GM18870 (cell line): ENCODE measurements around the gene COX4I2.
"Not testable (repeated sequence)": the region's sequence is repeated elsewhere in the genome, so short reads cannot be mapped to it uniquely, and the experiment has no call there.

ENCODE experiments used
- ATAC-seq: cut with Tn5 transposase; IDR thresholded peaks from one replicate; pipeline ENCODE4 v1.9.1; 2021; ENCODE audit warnings: moderate library complexity; ENCODE audit not compliant: unreplicated experiment

Gene COX4I2

DNA sequence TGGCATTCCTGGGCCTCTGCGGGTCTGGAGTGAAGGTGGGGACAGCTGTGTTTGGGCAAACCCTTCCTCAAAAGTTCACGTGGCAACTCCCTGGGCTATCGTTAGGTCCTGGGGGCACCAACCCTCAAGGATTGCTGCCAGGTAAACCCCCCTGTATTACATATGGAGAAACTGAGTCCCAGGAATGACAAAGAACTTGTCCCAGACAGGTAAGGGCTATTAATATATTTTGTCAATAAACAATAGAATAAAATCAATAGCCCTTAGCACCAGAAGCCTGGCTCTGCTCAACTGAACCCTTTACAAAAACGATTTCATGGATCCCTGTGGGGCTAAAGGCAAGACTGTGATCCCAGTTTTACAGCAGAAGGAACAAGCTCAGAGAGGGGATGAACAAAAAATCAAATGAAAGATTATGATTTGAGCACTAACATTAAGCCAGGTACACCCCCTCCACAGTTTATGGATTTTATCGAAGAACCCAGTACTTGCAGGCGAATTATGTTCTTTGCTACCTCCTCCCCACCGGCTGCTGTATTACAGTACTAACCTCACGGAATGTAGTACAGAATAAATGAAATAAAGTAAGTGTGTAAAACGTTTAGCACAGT lies 30.0 kb upstream of the COX4I2 start:
- ATAC-seq, result no peak

GRCh38 chr20:31608251-31608945 lies 29.3 kb upstream of the COX4I2 start:
- ATAC-seq, result no peak

DNA sequence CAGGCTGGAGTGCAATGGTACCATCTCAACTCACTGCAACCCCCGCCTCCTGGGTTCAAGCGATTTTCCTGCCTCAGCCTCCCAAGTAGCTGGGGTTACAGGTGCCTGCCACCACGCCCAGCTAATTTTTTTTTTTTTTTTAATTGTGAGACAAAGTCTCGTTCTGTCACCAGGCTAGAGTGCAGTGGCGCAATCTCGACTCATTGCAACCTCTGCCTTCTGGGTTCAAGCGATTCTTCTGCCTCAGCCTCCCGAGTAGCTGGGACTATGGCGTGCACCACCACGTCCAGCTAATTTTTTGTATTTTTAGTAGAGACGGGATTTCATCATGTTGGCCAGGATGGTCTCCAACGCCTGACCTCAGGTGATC lies 25.5 kb upstream of the COX4I2 start:
- ATAC-seq, result not testable (repeated sequence)

DNA sequence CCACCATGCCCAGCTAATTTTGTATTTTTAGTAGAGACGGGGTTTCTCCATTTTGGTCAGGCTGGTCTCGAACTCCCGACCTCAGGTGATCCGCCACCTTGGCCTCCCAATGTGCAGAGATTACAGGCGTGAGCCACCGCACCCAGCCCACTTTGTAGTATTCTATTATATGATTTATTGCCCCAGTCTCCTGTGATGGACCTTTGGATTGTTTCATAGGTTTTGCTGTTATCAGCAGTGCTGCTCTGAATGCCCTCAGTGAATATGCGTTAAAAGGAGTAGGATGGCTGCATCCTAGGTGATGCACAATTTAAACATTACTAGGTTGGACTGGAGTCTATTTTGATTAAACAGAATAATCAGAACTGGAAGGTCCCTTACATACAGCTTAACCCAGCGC lies 22.3 kb upstream of the COX4I2 start:
- no peak for ATAC-seq

GRCh38 chr20:31617432-31618104 lies 20.1 kb upstream of the COX4I2 start:
- no peak for ATAC-seq

- ATAC-seq, result no peak
These were observed 17.5 kb upstream of the COX4I2 start for GRCh38 chr20:31620246-31620645.

DNA sequence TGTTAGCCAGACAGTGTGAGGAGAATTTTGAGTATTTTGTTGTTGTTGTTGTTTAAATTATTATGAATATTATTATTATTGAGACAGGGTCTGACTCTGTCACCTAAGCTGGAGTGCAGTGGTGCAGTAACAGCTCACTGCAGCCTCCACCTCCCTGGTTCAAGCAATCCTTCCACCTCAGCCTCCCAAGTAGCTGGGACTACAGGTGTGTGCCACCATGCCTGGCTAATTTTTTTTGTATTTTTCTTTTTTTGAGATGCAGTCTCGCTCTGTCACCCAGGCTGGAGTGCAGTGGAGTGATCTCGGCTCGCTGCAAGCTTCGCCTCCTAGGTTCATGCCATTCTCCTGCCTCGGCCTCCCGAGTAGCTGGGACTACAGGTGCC lies 14.6 kb upstream of the COX4I2 start:
- not testable (repeated sequence) for ATAC-seq

DNA sequence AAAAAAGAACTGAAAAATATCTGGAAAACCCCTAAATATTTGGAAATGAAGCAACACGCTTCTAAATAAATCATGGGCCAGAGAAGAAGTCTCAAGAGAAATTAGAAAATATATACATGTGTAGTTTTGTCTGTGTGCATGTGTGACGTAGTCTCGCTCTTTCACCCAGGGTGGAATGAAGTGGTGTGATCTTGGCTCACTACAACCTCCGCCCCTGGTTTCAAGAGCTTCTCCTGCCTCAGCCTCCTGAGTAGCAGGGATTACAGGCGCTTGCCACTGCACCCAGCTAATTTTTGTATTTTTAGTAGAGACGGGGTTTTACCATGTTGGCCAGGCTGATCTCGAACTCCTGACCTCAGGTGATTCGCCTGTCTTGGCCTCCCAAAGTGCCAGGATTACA lies 11.2 kb upstream of the COX4I2 start:
- not testable (repeated sequence) for ATAC-seq

DNA sequence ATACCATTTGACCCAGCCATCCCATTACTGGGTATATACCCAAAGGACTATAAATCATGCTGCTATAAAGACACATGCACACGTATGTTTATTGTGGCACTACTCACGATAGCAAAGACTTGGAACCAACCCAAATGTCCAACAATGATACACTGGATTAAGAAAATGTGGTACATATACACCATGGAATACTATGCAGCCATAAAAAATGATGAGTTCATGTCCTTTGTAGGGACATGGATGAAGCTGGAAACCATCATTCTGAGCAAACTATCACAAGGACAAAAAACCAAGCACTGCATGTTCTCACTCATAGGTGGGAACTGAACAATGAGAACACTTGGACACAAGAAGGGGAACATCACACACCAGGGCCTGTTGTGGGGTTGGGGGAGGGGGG lies 9.7 kb upstream of the COX4I2 start:
- ATAC-seq, result not testable (repeated sequence)

GRCh38 chr20:31630187-31630790 lies 7.4 kb upstream of the COX4I2 start:
- no peak for ATAC-seq

GRCh38 chr20:31632548-31633338 lies 5.0 kb upstream of the COX4I2 start:
- ATAC-seq, result no peak

GRCh38 chr20:31633339-31633914 lies 4.3 kb upstream of the COX4I2 start:
- ATAC-seq, result no peak

DNA sequence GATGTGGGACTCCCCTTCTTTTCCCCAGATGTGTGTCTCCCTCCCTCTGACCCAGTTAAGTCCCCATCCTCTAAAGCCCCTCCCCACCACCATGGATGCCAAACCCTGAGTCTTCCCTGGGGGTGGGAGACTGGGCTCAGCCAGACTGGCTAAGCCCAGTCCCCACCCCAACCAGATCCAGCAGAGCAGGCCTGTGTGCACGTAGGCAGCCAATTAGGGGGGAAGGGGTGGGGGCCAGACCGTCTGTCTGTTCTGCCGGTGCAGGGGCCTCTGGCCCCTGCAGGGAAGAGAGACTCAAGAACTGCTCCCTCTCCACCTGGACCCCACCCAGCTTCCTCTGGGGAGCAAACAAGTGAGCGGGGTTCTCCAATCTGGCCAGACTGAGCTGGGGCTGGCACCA lies 605 bp downstream of the COX4I2 start:
- ATAC-seq, result no peak

DNA sequence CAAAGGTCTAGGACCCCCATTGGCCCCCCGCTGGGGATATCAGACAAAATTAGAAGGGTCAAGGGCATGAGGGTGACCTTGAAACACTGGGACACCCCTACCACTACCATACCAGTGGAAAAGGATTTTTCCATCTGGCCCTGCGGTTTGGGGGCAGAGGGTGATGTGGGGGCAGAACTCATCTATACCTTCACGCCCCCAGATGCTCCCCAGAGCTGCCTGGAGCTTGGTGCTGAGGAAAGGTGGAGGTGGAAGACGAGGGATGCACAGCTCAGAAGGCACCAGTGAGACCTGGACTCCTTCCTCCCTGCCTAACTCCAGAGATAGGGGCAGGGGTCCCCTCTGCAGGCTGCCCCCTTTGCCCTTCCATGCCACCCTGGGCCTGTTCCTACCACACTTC lies 1.1 kb downstream of the COX4I2 start:
- no peak for ATAC-seq

GRCh38 chr20:31640259-31640658 lies 2.5 kb downstream of the COX4I2 start:
- no peak for ATAC-seq

- no peak for ATAC-seq
These were observed 3.7 kb downstream of the COX4I2 start for GRCh38 chr20:31641391-31641790.

DNA sequence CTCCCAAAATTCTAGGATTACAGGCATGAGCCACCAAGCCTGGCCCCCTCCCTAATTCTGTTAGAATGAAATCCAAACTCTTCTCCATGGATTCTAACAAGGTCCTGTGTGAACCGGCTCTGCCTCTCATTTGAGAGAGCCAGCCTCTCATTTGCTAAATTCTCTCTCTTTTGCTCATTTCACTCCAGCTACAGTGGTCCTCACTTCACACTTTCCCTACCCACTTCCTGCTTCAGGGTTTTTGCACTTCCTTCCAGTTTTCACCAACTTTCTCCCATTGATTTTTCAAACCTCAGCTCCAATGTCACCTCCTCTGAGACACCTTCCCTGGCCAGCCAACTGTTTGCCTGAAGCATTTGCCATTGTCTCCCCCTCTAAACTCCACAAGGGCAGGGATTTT lies 5.1 kb downstream of the COX4I2 start:
- ATAC-seq, result no peak

- no peak for ATAC-seq
These were observed 5.8 kb downstream of the COX4I2 start for GRCh38 chr20:31643522-31643921.

- ATAC-seq, result no peak
These were observed 7.0 kb downstream of the COX4I2 start for GRCh38 chr20:31644701-31645100.

DNA sequence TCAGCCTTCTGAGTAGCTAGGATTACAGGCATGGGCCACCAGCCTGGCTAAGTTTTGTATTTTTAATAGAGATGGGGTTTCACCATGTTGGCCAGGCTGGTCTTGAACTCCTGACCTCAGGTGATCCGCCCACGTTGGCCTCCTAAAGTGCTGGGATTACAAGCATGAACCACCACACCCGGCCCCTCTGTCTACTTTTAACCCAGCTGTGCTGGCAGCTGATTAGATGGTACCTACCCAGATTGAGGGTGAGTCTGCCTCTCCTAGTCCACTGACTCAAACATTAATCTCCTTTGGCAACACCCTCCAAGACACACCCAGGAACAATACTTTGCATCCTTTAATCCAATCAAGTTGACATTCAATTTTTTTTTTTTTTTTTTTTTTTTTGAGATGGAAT lies 10.4 kb downstream of the COX4I2 start:
- not testable (repeated sequence) for ATAC-seq

DNA sequence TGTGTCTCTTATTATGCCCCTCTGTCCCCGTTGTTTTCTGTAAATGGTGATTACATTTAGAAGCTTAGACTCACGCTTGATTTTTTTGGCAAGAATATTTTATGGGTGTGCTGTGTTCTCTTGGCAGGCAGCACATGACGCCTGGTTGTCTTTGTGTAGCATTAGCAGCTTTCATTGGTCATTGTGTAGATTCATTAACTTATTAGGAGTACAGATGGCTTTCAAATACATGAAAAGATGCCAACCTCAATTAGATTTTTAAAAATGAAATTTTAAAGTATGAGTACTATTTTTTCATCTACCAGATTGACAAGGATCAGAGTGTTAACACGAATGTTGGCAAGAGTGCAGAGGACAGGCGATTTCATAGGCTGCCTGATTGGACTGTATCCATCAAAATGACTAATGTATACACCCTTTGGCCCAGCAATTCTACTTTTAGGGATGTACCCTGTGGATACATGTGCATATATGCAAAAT lies 15.2 kb downstream of the COX4I2 start:
- no peak for ATAC-seq
